HepG2 (cell line): ENCODE measurements around the gene TLCD1. TPM values are rescaled to one million over a fixed set of nuclear protein-coding genes. Genes with fewer than 3 reads are reported as not detected.

Experiments used
- ATAD3A ChIP-seq: sonication (generic); formaldehyde crosslinking; IDR thresholded peaks from 2 replicates; pipeline ENCODE4 v1.4.0; 2020; ENCODE audit warnings: missing genetic modification reagents
- BRF2 ChIP-seq: sonication (generic); formaldehyde crosslinking; IDR thresholded peaks from 2 replicates; pipeline ENCODE4 v1.8.1; 2022; ENCODE audit warnings: mild to moderate bottlenecking, missing genetic modification reagents
- CHD4 ChIP-seq: fragments of 200-600 bp; sonication (generic); IDR thresholded peaks from 2 replicates; pipeline ENCODE4 v1.7.0; 2017; ENCODE audit warnings: mild to moderate bottlenecking, low read length, borderline replicate concordance
- ESRRA ChIP-seq: sonication (generic); formaldehyde crosslinking; IDR thresholded peaks from 2 replicates; pipeline ENCODE4 v1.5.1; 2020; ENCODE audit warnings: mild to moderate bottlenecking, low read depth, missing genetic modification reagents
- HNRNPL ChIP-seq: fragments of 200-400 bp; formaldehyde crosslinking; IDR thresholded peaks from 2 replicates; pipeline ENCODE4 v1.6.1; 2017; ENCODE audit warnings: mild to moderate bottlenecking, low read depth, low read length
- IKZF5 ChIP-seq: IDR thresholded peaks from 2 replicates; pipeline ENCODE4 v1.6.1; 2018; ENCODE audit warnings: missing genetic modification reagents, mild to moderate bottlenecking, missing compliant biosample characterization
- MATR3 ChIP-seq: sonication (generic); formaldehyde crosslinking; IDR thresholded peaks from 2 replicates; pipeline ENCODE4 v1.4.0; 2020; ENCODE audit warnings: missing genetic modification reagents
- MYC ChIP-seq: sonication (generic); formaldehyde crosslinking; IDR thresholded peaks from 2 replicates; pipeline ENCODE4 v1.9.0; 2021; ENCODE audit warnings: missing genetic modification reagents, borderline replicate concordance
- MYPOP ChIP-seq: sonication (generic); formaldehyde crosslinking; IDR thresholded peaks from 2 replicates; pipeline ENCODE4 v1.8.1; 2023; ENCODE audit warnings: mild to moderate bottlenecking, moderate library complexity, missing genetic modification reagents
- NCOA5 ChIP-seq: sonication (generic); formaldehyde crosslinking; IDR thresholded peaks from 2 replicates; pipeline ENCODE4 v1.4.0; 2020; ENCODE audit warnings: missing genetic modification reagents
- PHF5A ChIP-seq: IDR thresholded peaks from one replicate; pipeline ENCODE4 v1.6.1; 2018; ENCODE audit warnings: low read depth, missing genetic modification reagents; ENCODE audit not compliant: unreplicated experiment
- POGK ChIP-seq: sonication (generic); formaldehyde crosslinking; conservative IDR thresholded peaks from 2 replicates; pipeline ENCODE4 v1.8.0; 2022; ENCODE audit warnings: mild to moderate bottlenecking, moderate library complexity, missing genetic modification reagents
- POLR2A ChIP-seq, 2 experiments: IDR thresholded peaks; 2 replicates each; pipeline ENCODE4 v1.6.1; 2011; ENCODE audit warnings: low read depth in 2 of 2, low read length in 2 of 2, mild to moderate bottlenecking in 1 of 2, moderate library complexity in 1 of 2; ENCODE audit not compliant: insufficient read depth in 1 of 2
- RARA ChIP-seq: IDR thresholded peaks from 2 replicates; pipeline ENCODE4 v1.6.1; 2016; ENCODE audit warnings: missing genetic modification reagents, missing compliant biosample characterization
- REST ChIP-seq, 2 experiments: IDR thresholded peaks; 2 replicates each; pipeline ENCODE4 v1.6.1; 2011 to 2012; ENCODE audit warnings: low read length in 2 of 2, borderline replicate concordance in 1 of 2, low read depth in 1 of 2, mild to moderate bottlenecking in 1 of 2, moderate library complexity in 1 of 2
- U2AF2 ChIP-seq: fragments of 200-400 bp; formaldehyde crosslinking; IDR thresholded peaks from 2 replicates; pipeline ENCODE4 v1.6.1; 2017; ENCODE audit warnings: low read depth, mild to moderate bottlenecking, low read length
- ZNF264 ChIP-seq: sonication (generic); formaldehyde crosslinking; IDR thresholded peaks from 2 replicates; pipeline ENCODE4 v1.4.0; 2020; ENCODE audit warnings: missing genetic modification reagents
- ZNF33B ChIP-seq: sonication (generic); formaldehyde crosslinking; IDR thresholded peaks from 2 replicates; pipeline ENCODE4 v1.5.1; 2020; ENCODE audit warnings: mild to moderate bottlenecking, missing genetic modification reagents
- ZNF563 ChIP-seq: sonication (generic); formaldehyde crosslinking; IDR thresholded peaks from 2 replicates; pipeline ENCODE4 v1.8.0; 2022; ENCODE audit warnings: mild to moderate bottlenecking, moderate library complexity, missing genetic modification reagents
- ZNF83 ChIP-seq: sonication (generic); formaldehyde crosslinking; IDR thresholded peaks from 2 replicates; pipeline ENCODE4 v1.4.0; 2020; ENCODE audit warnings: missing genetic modification reagents, mild to moderate bottlenecking, borderline replicate concordance
- ZNF841 ChIP-seq: sonication (generic); formaldehyde crosslinking; IDR thresholded peaks from 2 replicates; pipeline ENCODE4 v1.8.1; 2023; ENCODE audit warnings: missing genetic modification reagents, borderline replicate concordance
- polyA plus RNA-seq, 8 experiments: library from polyadenylated mRNA; depleted of rRNA in 3 of 8; stranded (reverse) in 7 of 8; unstranded in 1 of 8; fragments of >200 nt; fragmentation: Illumina TruSeq in 4 of 8; extraction: Trizol in 4 of 8; gene quantifications; 2 replicates each; pipeline versions ENCODE4 v1.2.1 to v1.2.3, GENCODE V29; 2011 to 2016; ENCODE audit warnings: low read depth in 4 of 8, missing spikeins in 1 of 8, mixed read lengths in 1 of 8; ENCODE audit not compliant: insufficient read depth in 1 of 8
- total RNA-seq, 5 experiments: library from RNA; depleted of rRNA; stranded (reverse); fragments of >200 nt; fragmentation: Illumina TruSeq; extraction: Trizol; gene quantifications; 2 replicates each; pipeline ENCODE4 v1.2.3, GENCODE V29; 2016; ENCODE audit warnings: low read depth in 1 of 5

The TLCD1 gene
- total and polyA plus RNA-seq, 2 of the 13 experiments (the other 11 are each of a cell fraction or from before 2014, with no cell fraction given): 14.9 to 19.6 TPM

- TF ChIP-seq U2AF2: no peak
- peak; percentile 35; the same call in 1 of the 2 replicates for TF ChIP-seq IKZF5 (CRISPR knock-in tag)
- TF ChIP-seq NCOA5: peak; percentile 11; the same call in 1 of the 2 replicates
- no peak for TF ChIP-seq MATR3
- no peak for TF ChIP-seq ZNF841 (CRISPR knock-in tag)
- TF ChIP-seq BRF2 (CRISPR knock-in tag): no peak
- no peak for TF ChIP-seq ZNF264 (CRISPR knock-in tag)
- 0 out of 2 replicates have a peak, but pooled peaks have one; percentile 29 for TF ChIP-seq MYPOP (CRISPR knock-in tag)
- no peak for TF ChIP-seq PHF5A (CRISPR knock-in tag)
- peak; percentile 83 to 89; a peak in 2 of 4 replicates for TF ChIP-seq POLR2A (IDR thresholded peaks at IDR 0.05; ENCODE audit: insufficient read depth in 1 of 2, low read depth in 2 of 2, low read length in 2 of 2)
- TF ChIP-seq REST (IDR thresholded peaks at IDR 0.05; ENCODE audit: borderline replicate concordance in 1 of 2, low read depth in 1 of 2, low read length in 2 of 2): no peak
- TF ChIP-seq RARA: peak; percentile 45; the same call in 1 of the 2 replicates
- no peak; the same call in 1 of the 2 replicates for TF ChIP-seq ZNF83 (CRISPR knock-in tag)
- TF ChIP-seq HNRNPL: peak; percentile 47; the same call in 1 of the 2 replicates
- TF ChIP-seq POGK: peak; percentile 63; the same call in 1 of the 2 replicates
- no peak for TF ChIP-seq ATAD3A (CRISPR knock-in tag)
- TF ChIP-seq MYC (CRISPR knock-in tag): peak; percentile 97
- TF ChIP-seq ESRRA (CRISPR knock-in tag): 0 out of 2 replicates have a peak, but pooled peaks have one; percentile 10
- peak; percentile 95 for TF ChIP-seq ZNF563 (CRISPR knock-in tag)
- TF ChIP-seq CHD4: no peak
- TF ChIP-seq ZNF33B: peak; percentile 66
Measured at GRCh38 chr17:28725660-28726225, 290 bp downstream of the TLCD1 start (continued).
